Neural crest cell (in vitro differentiated cells): ENCODE results near the gene ANKRD24. TPM values are rescaled to one million over a fixed set of nuclear protein-coding genes. Genes with fewer than 3 reads are reported as not detected.

ENCODE experiments used
- DNase-seq: peaks from one replicate; pipeline ENCODE4 v3.0.0; 2021; ENCODE audit warnings: low read depth, mixed read lengths, low spot score
- H3K27ac Mint-ChIP-seq: one replicate; pipeline ENCODE4 v1.8.0; 2021; ENCODE audit warnings: mild to moderate bottlenecking, mixed read lengths; ENCODE audit not compliant: unreplicated experiment
- H3K27me3 Mint-ChIP-seq: 2 replicates; pipeline ENCODE4 v1.8.0; 2021; ENCODE audit warnings: low read depth, mild to moderate bottlenecking, mixed read lengths
- H3K36me3 Mint-ChIP-seq: 2 replicates; pipeline ENCODE4 v1.8.0; 2021; ENCODE audit warnings: low read depth, mild to moderate bottlenecking, mixed read lengths
- H3K4me1 Mint-ChIP-seq: 2 replicates; pipeline ENCODE4 v1.8.0; 2021; ENCODE audit warnings: mixed read lengths
- H3K4me3 Mint-ChIP-seq: one replicate; pipeline ENCODE4 v1.8.0; 2021; ENCODE audit warnings: mild to moderate bottlenecking, mixed read lengths
- H3K9me3 Mint-ChIP-seq: 2 replicates; pipeline ENCODE4 v1.8.0; 2021; ENCODE audit warnings: mixed read lengths
- CTCF ChIP-seq: fragments of 200-600 bp; sonication (generic); conservative IDR thresholded peaks from 2 replicates; pipeline ENCODE4 v1.5.0; 2021; ENCODE audit warnings: antibody characterized with exemption, mild to moderate bottlenecking
- total RNA-seq: library from RNA; stranded (reverse); gene quantifications from 2 replicates; pipeline ENCODE4 v1.2.1, GENCODE V29; 2021

Gene ANKRD24
- total RNA-seq, 1 donor from 2014 or later: 0.19 TPM

GRCh38 chr19:4164262-4164661 lies 18.2 kb upstream of the ANKRD24 start:
- peaks cover 62% of the 10 kb centered on the region for H3K27me3 Mint-ChIP-seq
- no peak for DNase-seq
- no peaks in the 10 kb centered on the region for H3K4me1 Mint-ChIP-seq
- H3K27ac Mint-ChIP-seq: no peak overlapping the region
- no peak for TF ChIP-seq CTCF
- no peaks in the 10 kb centered on the region for H3K9me3 Mint-ChIP-seq
- H3K36me3 Mint-ChIP-seq: no peaks in the 10 kb centered on the region
- H3K4me3 Mint-ChIP-seq: no peak overlapping the region

GRCh38 chr19:4171676-4172075 lies 10.8 kb upstream of the ANKRD24 start:
- Mint-ChIP-seq H3K9me3 (no peaks in the 10 kb centered on the region), H3K27ac (no peak overlapping the region), H3K4me3 (no peak overlapping the region), H3K36me3 (no peaks in the 10 kb centered on the region), H3K4me1 (no peaks in the 10 kb centered on the region), H3K27me3 (peaks cover 42% of the 10 kb centered on the region)
- DNase-seq: no peak
- TF ChIP-seq CTCF: no peak

- H3K4me1 Mint-ChIP-seq: no peaks in the 10 kb centered on the region
- no peaks in the 10 kb centered on the region for H3K9me3 Mint-ChIP-seq
- TF ChIP-seq CTCF: no peak
Observed at GRCh38 chr19:4172861-4173473, 9.5 kb upstream of the ANKRD24 start.

GRCh38 chr19:4173479-4174212 lies 8.8 kb upstream of the ANKRD24 start:
- no peaks in the 10 kb centered on the region for H3K4me1 Mint-ChIP-seq
- H3K9me3 Mint-ChIP-seq: no peaks in the 10 kb centered on the region
- TF ChIP-seq CTCF: no peak
- no peak for DNase-seq
- no peak overlapping the region for H3K4me3 Mint-ChIP-seq
- H3K27ac Mint-ChIP-seq: no peak overlapping the region
- H3K36me3 Mint-ChIP-seq: no peaks in the 10 kb centered on the region
- peaks cover 28% of the 10 kb centered on the region for H3K27me3 Mint-ChIP-seq

More at GRCh38 chr19:4172861-4173473, 9.5 kb upstream of the ANKRD24 start:
- Mint-ChIP-seq H3K36me3 (no peaks in the 10 kb centered on the region), H3K27ac (no peak overlapping the region), H3K4me3 (no peak overlapping the region), H3K27me3 (peaks cover 34% of the 10 kb centered on the region)
- peak; percentile 82 for DNase-seq

- no peak for TF ChIP-seq CTCF
Observed at GRCh38 chr19:4174213-4174894, 8.1 kb upstream of the ANKRD24 start.

More at GRCh38 chr19:4174213-4174894, 8.1 kb upstream of the ANKRD24 start:
- Mint-ChIP-seq H3K27me3 (peaks cover 22% of the 10 kb centered on the region), H3K9me3 (no peaks in the 10 kb centered on the region), H3K4me3 (no peak overlapping the region), H3K4me1 (peaks cover 2% of the 10 kb centered on the region), H3K36me3 (no peaks in the 10 kb centered on the region), H3K27ac (no peak overlapping the region)
- no peak for DNase-seq
